HEK293 (cell line): ENCODE results near the gene ZNF786.

Experiments
- CTCF ChIA-PET: fragments of 350-600 bp; formaldehyde crosslinking; extraction: SDS; loops from one replicate; lab custom pipeline; 2021; ENCODE audit warnings: antibody characterized with exemption; lab: Yijun Ruan, JAX
- POLR2A ChIA-PET: fragments of 300-600 bp; formaldehyde crosslinking; extraction: SDS; loops from one replicate; lab custom pipeline; 2020; ENCODE audit warnings: antibody characterized with exemption, inconsistent platforms; lab: Yijun Ruan, JAX
- H3K27ac ChIP-seq: fragments of 200-500 bp; sonication (Bioruptor generic); 2 replicates; pipeline ENCODE4 v1.5.1; 2014; ENCODE audit warnings: low read depth, low read length, control low read depth, inconsistent platforms; ENCODE audit errors: extremely low read depth
- H3K36me3 ChIP-seq, 2 experiments: fragments of 200-500 bp in 1 of 2; sonication (Bioruptor generic) in 1 of 2; 1 replicate in 1 of 2; 2 replicates in 1 of 2; pipeline ENCODE4 v1.5.1; 2014 to 2017; ENCODE audit warnings: inconsistent platforms in 2 of 2, low read length in 2 of 2; ENCODE audit not compliant: control insufficient read depth in 2 of 2, insufficient read depth in 1 of 2
- H3K4me1 ChIP-seq: fragments of 200-500 bp; sonication (Bioruptor generic); 2 replicates; pipeline ENCODE4 v1.5.1; 2014; ENCODE audit warnings: mild to moderate bottlenecking, low read length, inconsistent platforms; ENCODE audit not compliant: control insufficient read depth, insufficient read depth
- H3K4me3 ChIP-seq: 2 replicates; pipeline ENCODE4 v1.5.1; 2011; ENCODE audit warnings: low read depth, mild to moderate bottlenecking, control low read depth, low read length, moderate library complexity
- H3K9me3 ChIP-seq: fragments of 200-500 bp; sonication (Bioruptor generic); 2 replicates; pipeline ENCODE4 v1.5.1; 2014; ENCODE audit warnings: low read depth, low read length, inconsistent platforms; ENCODE audit not compliant: control insufficient read depth, insufficient read depth
- CTCF ChIP-seq: fragments of 450-650 bp; formaldehyde crosslinking; IDR thresholded peaks from 2 replicates; pipeline ENCODE4 v1.5.1; 2016; ENCODE audit warnings: missing biosample characterization, missing genetic modification characterization
- ELK4 ChIP-seq: IDR thresholded peaks from 2 replicates; pipeline ENCODE4 v1.6.1; 2011; ENCODE audit warnings: mild to moderate bottlenecking, low read depth, low read length, borderline replicate concordance
- GLIS1 ChIP-seq: fragments of 450-650 bp; formaldehyde crosslinking; IDR thresholded peaks from 2 replicates; pipeline ENCODE4 v1.5.1; 2016; ENCODE audit warnings: missing biosample characterization, missing genetic modification characterization
- KLF10 ChIP-seq: fragments of 450-650 bp; IDR thresholded peaks from 2 replicates; pipeline ENCODE4 v1.5.1; 2018; ENCODE audit warnings: missing biosample characterization, mild to moderate bottlenecking, missing genetic modification characterization
- PRDM4 ChIP-seq: fragments of 450-650 bp; formaldehyde crosslinking; IDR thresholded peaks from 2 replicates; pipeline ENCODE4 v1.5.1; 2017; ENCODE audit warnings: missing biosample characterization, missing genetic modification characterization
- SCRT2 ChIP-seq: fragments of 450-650 bp; formaldehyde crosslinking; IDR thresholded peaks from 2 replicates; pipeline ENCODE4 v1.5.1; 2016; ENCODE audit warnings: missing biosample characterization, missing genetic modification characterization
- TRIM28 ChIP-seq: IDR thresholded peaks from 2 replicates; pipeline ENCODE4 v1.6.1; 2011; ENCODE audit warnings: low read length, control low read depth, borderline replicate concordance
- ZIC2 ChIP-seq: fragments of 450-650 bp; formaldehyde crosslinking; IDR thresholded peaks from 2 replicates; pipeline ENCODE4 v1.5.1; 2016; ENCODE audit warnings: missing biosample characterization, missing genetic modification characterization
- ZNF10 ChIP-seq: fragments of 450-650 bp; formaldehyde crosslinking; IDR thresholded peaks from 2 replicates; pipeline ENCODE4 v1.5.1; 2017; ENCODE audit warnings: missing biosample characterization, missing genetic modification characterization
- ZNF114 ChIP-seq: fragments of 450-650 bp; formaldehyde crosslinking; IDR thresholded peaks from 2 replicates; pipeline ENCODE4 v1.5.0; 2017; ENCODE audit warnings: missing biosample characterization, missing genetic modification characterization
- ZNF169 ChIP-seq: fragments of 450-650 bp; formaldehyde crosslinking; IDR thresholded peaks from 2 replicates; pipeline ENCODE4 v1.5.1; 2016; ENCODE audit warnings: missing biosample characterization, missing genetic modification characterization
- ZNF48 ChIP-seq: fragments of 450-650 bp; formaldehyde crosslinking; IDR thresholded peaks from 2 replicates; pipeline ENCODE4 v1.5.1; 2016; ENCODE audit warnings: missing biosample characterization, missing genetic modification characterization
- ZNF501 ChIP-seq: fragments of 450-650 bp; formaldehyde crosslinking; IDR thresholded peaks from 2 replicates; pipeline ENCODE4 v1.5.1; 2016; ENCODE audit warnings: missing biosample characterization, missing genetic modification characterization
- ZNF571 ChIP-seq: fragments of 450-650 bp; formaldehyde crosslinking; IDR thresholded peaks from 2 replicates; pipeline ENCODE4 v1.5.0; 2017; ENCODE audit warnings: missing biosample characterization, missing genetic modification characterization
- ZNF664 ChIP-seq: fragments of 450-650 bp; formaldehyde crosslinking; IDR thresholded peaks from 2 replicates; pipeline ENCODE4 v1.5.1; 2016; ENCODE audit warnings: missing biosample characterization, missing genetic modification characterization
- ZNF707 ChIP-seq: fragments of 450-650 bp; formaldehyde crosslinking; IDR thresholded peaks from 2 replicates; pipeline ENCODE4 v1.5.1; 2016; ENCODE audit warnings: missing biosample characterization, missing genetic modification characterization
- ZXDB ChIP-seq: fragments of 450-650 bp; formaldehyde crosslinking; IDR thresholded peaks from 2 replicates; pipeline ENCODE4 v1.5.1; 2016; ENCODE audit warnings: missing biosample characterization, missing genetic modification characterization

Gene ZNF786

GRCh38 chr7:149067869-149068268, 22.6 kb downstream of the ZNF786 start:
- no peak overlapping the region for H3K27ac ChIP-seq
- no peak overlapping the region for H3K4me3 ChIP-seq
- CTCF ChIA-PET, result interaction anchor here (0.6 kb wide), 1 partner anchor 133 kb away, joined by 3 read pairs; no protein-coding TSS in a partner anchor
- POLR2A ChIA-PET, result no interaction called here
- TF ChIP-seq SCRT2 (tag by site-specific recombination), result peak; percentile 55; the same call in 1 of the 2 replicates
- no peak for TF ChIP-seq ZIC2 (tag by site-specific recombination)
- TF ChIP-seq PRDM4, result no peak
- TF ChIP-seq GLIS1 (tag by site-specific recombination), result no peak
- TF ChIP-seq ZNF114 (tag by site-specific recombination), result no peak
- TF ChIP-seq ZNF501 (tag by site-specific recombination), result no peak
- no peak for TF ChIP-seq ZNF664 (tag by site-specific recombination)
- H3K9me3 ChIP-seq, result no peaks in the 10 kb centered on the region
- H3K36me3 ChIP-seq, result peaks cover 0 to 43% of the 10 kb centered on the region in 2 experiments; a peak in 2 of 3 replicates
- no peaks in the 10 kb centered on the region for H3K4me1 ChIP-seq

DNA sequence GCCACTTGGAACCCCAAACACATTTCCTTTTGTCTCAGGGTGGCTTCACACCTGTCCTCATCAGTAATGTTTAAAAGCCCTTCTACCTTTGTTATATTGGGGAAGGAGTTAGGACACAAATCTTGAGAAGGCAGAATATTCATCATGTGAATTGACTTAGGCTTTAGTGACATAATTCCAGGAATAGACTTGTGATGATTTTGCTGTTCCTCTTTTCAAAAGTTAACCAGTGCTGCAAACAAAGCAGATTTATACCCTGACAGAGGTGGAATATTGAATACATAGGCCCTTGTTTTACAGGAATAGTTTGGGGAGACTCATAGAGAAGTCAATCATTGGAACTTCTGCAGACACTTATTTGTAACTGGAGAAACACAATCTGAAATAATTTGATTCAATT, 27.0 kb downstream of the ZNF786 start:
- CTCF ChIA-PET, result no interaction called here

More for the DNA sequence above, 27.0 kb downstream of the ZNF786 start:
- POLR2A ChIA-PET, result no interaction called here
- TF ChIP-seq ZNF664 (tag by site-specific recombination) (no peak), ZNF571 (no peak), KLF10 (tag by site-specific recombination) (no peak), ZNF169 (tag by site-specific recombination) (no peak), ZNF10 (tag by site-specific recombination) (no peak), CTCF (tag by site-specific recombination) (no peak), ZXDB (tag by site-specific recombination) (no peak), TRIM28 (no peak), ELK4 (no peak), ZNF48 (tag by site-specific recombination) (no peak), ZNF707 (tag by site-specific recombination) (no peak)
- Histone ChIP-seq H3K36me3 (peaks cover 0 to 9% of the 10 kb centered on the region in 2 experiments; a peak in 1 of 3 replicates), H3K27ac (no peak overlapping the region), H3K4me1 (no peaks in the 10 kb centered on the region), H3K9me3 (no peaks in the 10 kb centered on the region), H3K4me3 (no peak overlapping the region)
